ENCODE measurements around the gene IGSF21. TPM values are rescaled to one million over a fixed set of nuclear protein-coding genes. Genes with fewer than 3 reads are reported as not detected.

The IGSF21 gene
- total RNA-seq, 1 donor from 2014 or later, result 2.4 TPM

- no peaks in the 10 kb centered on the region for H3K4me1 ChIP-seq
- H3K27ac ChIP-seq, result no peak overlapping the region
- no peaks in the 10 kb centered on the region for H3K27me3 ChIP-seq
- TF ChIP-seq, protein P1, sequence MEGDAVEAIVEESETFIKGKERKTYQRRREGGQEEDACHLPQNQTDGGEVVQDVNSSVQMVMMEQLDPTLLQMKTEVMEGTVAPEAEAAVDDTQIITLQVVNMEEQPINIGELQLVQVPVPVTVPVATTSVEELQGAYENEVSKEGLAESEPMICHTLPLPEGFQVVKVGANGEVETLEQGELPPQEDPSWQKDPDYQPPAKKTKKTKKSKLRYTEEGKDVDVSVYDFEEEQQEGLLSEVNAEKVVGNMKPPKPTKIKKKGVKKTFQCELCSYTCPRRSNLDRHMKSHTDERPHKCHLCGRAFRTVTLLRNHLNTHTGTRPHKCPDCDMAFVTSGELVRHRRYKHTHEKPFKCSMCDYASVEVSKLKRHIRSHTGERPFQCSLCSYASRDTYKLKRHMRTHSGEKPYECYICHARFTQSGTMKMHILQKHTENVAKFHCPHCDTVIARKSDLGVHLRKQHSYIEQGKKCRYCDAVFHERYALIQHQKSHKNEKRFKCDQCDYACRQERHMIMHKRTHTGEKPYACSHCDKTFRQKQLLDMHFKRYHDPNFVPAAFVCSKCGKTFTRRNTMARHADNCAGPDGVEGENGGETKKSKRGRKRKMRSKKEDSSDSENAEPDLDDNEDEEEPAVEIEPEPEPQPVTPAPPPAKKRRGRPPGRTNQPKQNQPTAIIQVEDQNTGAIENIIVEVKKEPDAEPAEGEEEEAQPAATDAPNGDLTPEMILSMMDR (IDR thresholded peaks at IDR 0.05), result no peak
- no peaks in the 10 kb centered on the region for H3K36me3 ChIP-seq
- no peaks in the 10 kb centered on the region for H3K9me3 ChIP-seq
- no peak for DNase-seq (ENCODE audit: low spot score in 2 of 2)
- H3K4me3 ChIP-seq, result no peak overlapping the region
- intact Hi-C loops (cut with DNase I), result no loop called here
Observed at GRCh38 chr1:18134324-18135046, 26.9 kb downstream of the IGSF21 start.

GRCh38 chr1:18137759-18138345, 30.3 kb downstream of the IGSF21 start:
- TF ChIP-seq, protein P1 (IDR thresholded peaks at IDR 0.05), result no peak
- no peaks in the 10 kb centered on the region for H3K27me3 ChIP-seq
- intact Hi-C loops (cut with DNase I), result no loop called here

DNA sequence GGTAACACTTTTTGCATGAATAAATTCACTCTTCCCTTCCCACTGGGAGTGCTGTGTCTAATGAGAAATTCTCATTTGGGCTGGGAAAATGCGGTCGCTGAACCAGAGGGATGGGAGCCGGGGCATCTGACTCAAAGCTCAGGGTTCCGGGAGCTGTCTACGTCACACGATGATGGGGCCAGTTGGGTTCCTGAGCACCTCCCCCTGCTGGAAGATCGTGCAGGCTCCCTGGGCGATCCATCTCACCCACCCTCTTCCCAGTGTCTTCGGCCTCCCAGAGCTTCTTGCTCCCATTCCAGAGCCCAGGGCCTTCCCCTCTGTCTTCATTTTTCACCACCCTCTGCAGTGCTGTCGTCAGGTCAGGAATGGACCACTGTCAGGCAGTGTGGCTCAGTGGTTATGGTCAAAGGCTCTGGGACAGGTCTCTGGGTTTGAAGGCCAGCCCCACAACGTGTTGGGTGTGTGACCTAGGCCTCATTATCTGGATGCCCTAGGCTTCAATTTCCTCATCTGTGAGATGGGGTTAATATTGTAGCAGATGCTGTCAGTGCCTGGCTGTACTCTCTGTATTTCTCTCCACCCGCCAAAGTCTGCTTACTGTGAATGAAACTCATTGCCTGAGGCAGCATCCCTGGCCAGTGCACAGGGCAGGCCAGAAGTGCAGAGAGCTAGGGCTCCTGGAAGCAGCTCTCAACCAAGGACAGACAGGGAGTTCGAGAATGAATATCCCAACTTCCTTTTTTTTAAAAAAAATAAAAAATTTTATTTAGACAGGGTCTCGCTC, 31.8 kb downstream of the IGSF21 start:
- Histone ChIP-seq H3K9me3 (no peaks in the 10 kb centered on the region), H3K27me3 (no peaks in the 10 kb centered on the region), H3K36me3 (no peaks in the 10 kb centered on the region), H3K4me3 (no peak overlapping the region), H3K27ac (no peak overlapping the region), H3K4me1 (no peaks in the 10 kb centered on the region)
- TF ChIP-seq, protein P1 (IDR thresholded peaks at IDR 0.05), result no peak
- DNase-seq (ENCODE audit: low spot score in 2 of 2), result no peak
- intact Hi-C loops (cut with DNase I), result no loop called here

More at GRCh38 chr1:18137759-18138345, 30.3 kb downstream of the IGSF21 start:
- no peaks in the 10 kb centered on the region for H3K36me3 ChIP-seq
- H3K27ac ChIP-seq, result no peak overlapping the region
- H3K9me3 ChIP-seq, result no peaks in the 10 kb centered on the region
- H3K4me3 ChIP-seq, result no peak overlapping the region
- no peaks in the 10 kb centered on the region for H3K4me1 ChIP-seq
- DNase-seq (ENCODE audit: low spot score in 2 of 2), result no peak

GRCh38 chr1:18140411-18140810, 32.8 kb downstream of the IGSF21 start:
- Histone ChIP-seq H3K4me1 (no peaks in the 10 kb centered on the region), H3K4me3 (no peak overlapping the region), H3K36me3 (no peaks in the 10 kb centered on the region), H3K27me3 (no peaks in the 10 kb centered on the region), H3K9me3 (no peaks in the 10 kb centered on the region), H3K27ac (no peak overlapping the region)
- DNase-seq (ENCODE audit: low spot score in 2 of 2), result no peak
- intact Hi-C loops (cut with DNase I), result no loop called here
- TF ChIP-seq, protein P1 (IDR thresholded peaks at IDR 0.05), result no peak

- intact Hi-C loops (cut with DNase I), result no loop called here
- TF ChIP-seq, protein P1 (IDR thresholded peaks at IDR 0.05), result no peak
- no peaks in the 10 kb centered on the region for H3K36me3 ChIP-seq
- H3K4me3 ChIP-seq, result no peak overlapping the region
- no peaks in the 10 kb centered on the region for H3K27me3 ChIP-seq
- no peak for DNase-seq (ENCODE audit: low spot score in 2 of 2)
- H3K4me1 ChIP-seq, result no peaks in the 10 kb centered on the region
- H3K9me3 ChIP-seq, result no peaks in the 10 kb centered on the region
- no peak overlapping the region for H3K27ac ChIP-seq
Observed at GRCh38 chr1:18141661-18142060, 34.1 kb downstream of the IGSF21 start.
